GM19467 (cell line): ENCODE measurements around the gene ZBTB46.

Source experiments
- ATAC-seq: cut with Tn5 transposase; IDR thresholded peaks from one replicate; pipeline ENCODE4 v1.9.1; 2021; ENCODE audit warnings: mild to moderate bottlenecking, moderate library complexity; ENCODE audit not compliant: unreplicated experiment

ZBTB46 gene

DNA sequence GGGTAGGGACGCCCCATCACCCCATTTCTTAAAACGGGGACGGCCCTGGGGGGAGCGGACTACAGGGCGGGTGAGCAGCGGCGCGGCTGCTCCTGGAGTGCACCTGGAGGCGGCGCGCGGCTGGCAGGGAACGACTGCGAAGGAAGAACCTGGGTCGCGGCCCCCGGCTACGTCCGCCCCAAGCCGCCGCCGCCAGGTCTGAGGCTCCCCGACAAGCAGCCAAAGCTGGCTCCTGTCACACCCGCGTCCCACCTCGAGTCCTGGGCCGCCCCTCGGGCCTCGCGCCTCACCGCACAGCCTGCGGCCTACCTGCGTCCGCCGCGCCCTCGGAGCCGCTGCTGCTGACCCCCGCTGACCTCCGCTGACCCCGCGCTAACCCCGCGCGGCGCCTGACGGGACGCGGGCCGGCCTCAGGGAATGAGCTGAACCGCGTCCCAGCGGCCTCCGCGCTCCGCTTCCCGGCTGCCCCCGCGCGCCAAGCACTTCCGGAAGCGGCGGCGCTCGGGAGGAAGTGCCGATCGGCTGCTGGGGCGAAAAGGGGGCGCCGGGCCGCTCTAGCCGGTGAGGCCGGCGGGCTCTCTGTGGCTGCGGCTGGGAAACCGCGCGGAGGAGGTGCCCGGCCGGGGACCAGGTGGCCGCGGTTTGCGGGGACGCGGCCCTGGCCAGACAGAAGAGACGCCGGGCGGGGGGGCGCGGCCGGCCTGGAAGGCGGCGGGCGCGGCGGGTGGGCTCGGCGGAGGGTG lies 123.3 kb downstream of the ZBTB46 start, which contains the start of the genes ARFRP1 and ZGPAT:
TSS of gene ARFRP1 (minus strand) at position 419 of the 743 bp plus-strand sequence. CDS start 885 bp downstream, outside the sequence.
TSS of gene ZGPAT (plus strand) at position 482 of the 743 bp plus-strand sequence. CDS start 542 bp downstream, outside the sequence.
- peak; percentile 61 for ATAC-seq

DNA sequence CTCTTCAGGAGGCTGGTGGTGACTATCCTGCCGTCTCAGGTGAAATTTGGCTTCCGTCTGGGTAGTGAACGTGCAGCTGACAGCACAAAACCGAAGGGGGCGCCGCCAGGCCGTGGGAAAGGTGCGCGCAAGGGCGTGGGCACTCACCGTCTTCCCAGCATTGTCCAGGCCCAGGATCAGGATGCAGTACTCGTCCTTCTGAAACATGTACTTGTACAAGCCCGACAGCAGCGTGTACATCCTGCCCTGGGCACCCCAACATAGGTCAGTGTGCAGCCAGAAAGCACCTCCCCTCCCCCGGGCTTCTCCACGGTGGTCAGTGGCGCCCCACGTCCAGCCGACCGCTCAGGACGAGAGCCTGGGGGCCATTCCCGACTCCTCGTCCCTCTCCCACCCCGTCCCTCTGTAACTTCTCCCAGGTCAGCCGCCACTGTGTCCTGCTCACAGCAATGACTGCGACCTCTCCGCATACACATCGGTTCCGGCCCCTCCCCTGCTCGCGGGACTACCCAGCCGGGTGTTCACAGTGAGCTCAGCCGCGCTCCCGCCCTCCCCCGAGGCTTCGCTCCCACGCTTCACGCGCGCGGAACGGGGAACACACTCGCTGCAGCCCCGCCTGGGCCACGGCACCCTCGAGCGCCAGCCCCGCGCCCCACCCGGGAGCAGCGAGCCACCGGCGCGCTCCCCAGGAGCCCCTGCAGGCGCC lies 124.1 kb downstream of the ZBTB46 start:
- peak; percentile 7 for ATAC-seq

DNA sequence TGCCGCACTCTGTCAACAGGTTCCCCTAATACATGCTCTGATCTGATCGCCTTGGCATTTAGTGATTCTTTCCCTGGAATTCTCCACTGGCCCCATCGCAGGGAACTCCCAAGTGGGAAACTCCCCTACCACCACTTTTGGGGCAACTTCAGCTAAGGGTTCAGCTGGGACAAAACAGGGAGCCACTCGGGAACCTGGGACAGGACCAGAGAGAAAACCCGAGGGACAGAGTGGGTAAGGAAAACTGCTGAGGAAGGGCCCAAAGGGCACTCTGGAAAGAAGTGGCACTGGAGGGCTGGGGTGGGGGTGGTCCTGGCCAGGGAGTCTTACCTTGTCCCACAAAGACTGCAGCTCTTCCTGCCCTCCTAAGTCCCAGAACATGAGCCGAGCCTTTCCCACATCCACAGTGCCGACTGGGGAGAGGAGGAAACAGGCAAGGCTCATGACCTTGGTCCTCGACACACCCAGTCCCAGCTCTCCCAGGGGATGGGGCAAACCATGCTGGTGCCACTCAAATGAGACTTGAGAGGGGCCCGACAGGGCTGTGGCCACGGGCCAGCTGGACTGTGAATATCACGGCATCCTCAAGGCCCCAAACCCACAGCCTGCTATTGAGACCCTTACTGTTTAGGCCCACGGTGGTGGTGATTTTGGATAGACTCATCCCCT lies 124.9 kb downstream of the ZBTB46 start:
- ATAC-seq, result no peak

DNA sequence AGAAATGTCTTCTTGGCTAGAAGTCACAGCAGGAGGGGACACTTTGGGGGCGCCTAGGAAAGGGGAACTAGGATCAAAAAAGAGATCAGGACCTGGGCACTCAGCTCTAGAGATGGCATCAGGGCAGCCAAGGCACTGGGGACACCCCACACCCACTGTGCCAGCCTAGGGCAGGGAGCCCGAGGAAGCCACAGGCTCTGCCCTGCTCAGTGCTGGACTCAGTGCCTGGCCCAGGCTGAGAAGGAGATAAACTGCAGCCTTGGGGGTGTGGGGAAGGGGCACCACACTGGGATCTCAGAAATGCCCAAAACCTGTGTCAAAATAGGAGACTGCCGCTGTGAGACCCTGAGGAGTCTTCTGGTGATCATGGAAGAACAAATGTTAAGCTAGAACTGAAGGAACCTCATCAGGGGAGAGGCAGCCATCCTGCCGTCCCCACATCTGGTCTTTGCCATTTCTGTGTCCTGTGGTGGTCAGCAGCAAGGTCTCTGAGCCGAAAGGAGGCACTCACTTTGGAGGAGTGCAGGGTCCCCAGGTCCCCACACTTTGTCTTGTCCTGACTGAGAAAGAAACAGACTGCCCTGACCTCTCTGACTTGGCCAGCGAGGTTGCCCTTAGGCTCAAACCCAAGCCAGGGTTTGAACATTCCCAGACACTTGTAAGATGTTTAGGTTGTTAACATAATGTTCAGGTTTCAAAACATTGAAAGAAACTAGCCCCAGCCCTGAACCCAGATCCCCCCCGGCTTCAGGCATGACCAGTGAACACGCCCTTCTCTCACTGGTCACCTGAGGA lies 125.6 kb downstream of the ZBTB46 start:
- ATAC-seq, result no peak

DNA sequence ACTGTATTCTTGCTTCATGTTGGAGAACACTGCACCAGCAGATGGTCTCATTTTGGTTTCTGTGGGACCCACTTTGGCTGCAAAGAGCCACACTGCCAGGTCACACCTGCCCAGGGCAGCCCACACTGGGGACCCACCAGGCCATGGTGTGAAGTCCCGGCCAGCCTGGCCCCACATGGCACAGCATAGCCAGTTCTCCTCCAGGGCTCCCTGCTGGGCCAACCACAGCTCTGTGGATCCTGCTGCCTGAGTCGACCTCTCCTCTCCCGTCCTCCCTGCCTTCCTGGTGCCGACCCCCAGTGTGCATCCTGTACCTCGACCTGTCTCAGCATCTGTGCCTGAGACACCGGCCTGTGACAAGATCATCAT lies 126.3 kb downstream of the ZBTB46 start:
- no peak for ATAC-seq

DNA sequence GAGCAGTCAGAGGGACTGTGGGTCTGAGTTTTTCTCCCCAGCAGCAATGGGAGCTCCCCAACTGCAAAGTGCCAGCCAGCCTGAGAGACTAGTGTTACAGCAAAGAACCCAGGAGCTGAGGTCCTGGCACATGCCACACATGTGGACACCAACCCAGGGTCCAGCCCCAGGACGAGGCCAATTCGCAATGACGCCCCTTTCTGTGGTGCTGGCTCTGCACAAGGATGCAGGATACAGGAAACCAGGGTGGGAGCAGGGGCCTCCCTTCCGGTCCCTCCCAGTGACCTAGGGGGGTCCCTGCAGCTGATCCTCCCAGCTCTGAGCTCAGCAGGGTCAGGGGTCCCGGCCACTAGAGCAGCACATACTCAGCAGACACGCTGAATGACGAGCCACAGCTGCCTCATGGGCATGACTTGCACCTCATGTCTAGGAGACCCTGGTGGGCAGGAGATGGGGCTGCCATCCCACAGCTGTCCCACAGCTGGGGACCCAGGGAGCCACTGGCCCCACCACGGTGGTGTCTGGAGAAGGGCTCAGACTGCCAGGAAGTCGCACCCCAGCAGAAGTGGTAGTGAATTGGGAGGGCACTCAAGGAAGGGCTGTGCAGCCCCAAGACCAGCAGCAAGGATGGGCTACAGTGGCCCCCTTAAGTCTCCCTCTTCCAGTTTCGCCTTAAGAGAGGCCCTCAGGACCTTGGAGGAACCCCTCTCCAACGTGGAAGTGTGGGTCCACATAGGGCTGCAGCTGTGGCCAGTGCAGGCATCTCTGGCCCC lies 126.9 kb downstream of the ZBTB46 start:
- no peak for ATAC-seq

DNA sequence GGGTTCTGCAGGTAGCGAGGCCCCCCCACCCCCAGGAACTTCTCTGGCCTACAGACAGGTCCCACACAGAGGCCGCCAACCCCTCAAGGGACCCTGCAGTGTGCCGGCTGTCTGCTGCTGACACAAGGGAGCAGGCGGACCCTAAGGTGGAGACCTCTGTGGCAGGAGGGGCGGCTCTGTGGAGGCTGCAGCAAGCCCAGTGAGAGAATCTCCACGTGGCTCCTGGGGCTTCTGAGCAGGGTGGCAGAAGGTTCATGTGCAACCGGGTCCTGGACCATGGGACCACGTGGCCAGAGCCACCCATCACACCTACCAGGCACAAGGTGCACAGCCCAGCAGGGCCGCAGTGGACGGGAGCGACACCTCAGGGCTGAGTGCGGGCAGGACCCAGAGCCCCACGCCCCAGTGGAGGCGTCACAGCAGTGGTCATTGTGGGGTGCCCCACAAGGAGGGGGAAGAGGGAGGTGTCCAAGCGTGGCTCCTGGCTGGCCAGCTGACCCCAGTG lies 127.5 kb downstream of the ZBTB46 start:
- ATAC-seq, result no peak

DNA sequence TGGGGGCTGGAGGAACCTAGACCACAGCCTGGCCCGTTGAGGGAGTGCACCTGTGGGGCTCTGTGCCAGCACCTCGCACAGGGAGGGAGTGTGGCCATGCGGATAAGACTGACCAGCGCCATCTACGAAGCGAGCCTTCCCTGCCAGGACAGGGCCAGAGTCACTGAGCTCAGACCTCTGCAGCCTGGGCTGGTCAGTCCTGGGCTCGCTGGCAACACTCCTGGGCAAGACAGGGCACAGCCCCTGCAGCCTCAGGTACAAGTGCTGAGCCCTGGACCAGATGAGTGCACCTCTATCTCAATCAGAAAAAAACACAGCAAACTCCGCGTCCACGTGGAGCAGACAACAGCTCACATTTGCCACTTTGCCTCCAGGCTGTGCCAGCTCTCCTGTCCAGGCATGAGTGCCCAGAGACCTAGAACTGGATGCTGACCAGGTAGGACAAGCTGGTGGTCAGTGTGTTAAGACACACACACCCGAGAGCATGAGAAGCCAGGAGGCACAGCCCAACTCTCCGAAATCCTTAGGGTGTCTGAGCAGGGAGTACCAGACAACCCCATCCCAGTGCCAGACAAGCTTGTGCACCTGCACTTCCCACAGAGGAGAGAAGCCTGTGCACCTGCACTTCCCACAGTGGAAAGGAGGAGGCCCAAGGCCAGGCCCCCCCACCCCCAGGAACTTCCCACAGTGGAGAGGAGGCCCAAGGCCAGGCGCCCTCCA lies 128.2 kb downstream of the ZBTB46 start:
- ATAC-seq, result no peak

DNA sequence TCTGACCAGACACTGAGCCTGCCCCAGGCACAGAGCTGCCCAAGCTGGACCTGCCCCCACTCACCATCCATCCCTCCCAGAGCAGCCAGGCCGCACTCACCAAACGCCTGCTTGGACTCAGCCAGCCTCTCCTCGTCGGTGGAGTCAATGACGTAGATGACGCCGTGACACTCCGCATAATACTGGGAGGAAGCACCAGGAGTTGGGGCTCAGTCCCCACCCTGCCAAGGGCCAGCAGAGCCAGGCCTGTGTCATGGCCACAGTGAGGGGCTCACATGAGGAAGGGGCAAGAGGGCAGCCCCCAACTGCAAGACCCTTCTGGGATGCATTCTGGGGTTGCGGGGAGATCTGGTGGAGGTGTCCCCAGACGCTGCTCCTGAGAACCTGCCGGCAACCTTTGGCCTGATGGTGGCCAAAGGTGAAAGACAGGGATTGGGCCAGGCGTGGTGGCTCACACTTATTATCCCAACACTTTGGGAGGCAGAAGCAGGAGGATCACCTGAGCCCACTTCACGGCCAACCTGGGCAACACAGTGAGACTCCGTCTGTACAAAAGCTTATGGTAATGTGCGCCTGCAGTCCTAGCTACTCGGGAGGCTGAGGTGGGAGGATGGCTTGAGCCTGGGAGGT lies 128.9 kb downstream of the ZBTB46 start:
- no peak for ATAC-seq

DNA sequence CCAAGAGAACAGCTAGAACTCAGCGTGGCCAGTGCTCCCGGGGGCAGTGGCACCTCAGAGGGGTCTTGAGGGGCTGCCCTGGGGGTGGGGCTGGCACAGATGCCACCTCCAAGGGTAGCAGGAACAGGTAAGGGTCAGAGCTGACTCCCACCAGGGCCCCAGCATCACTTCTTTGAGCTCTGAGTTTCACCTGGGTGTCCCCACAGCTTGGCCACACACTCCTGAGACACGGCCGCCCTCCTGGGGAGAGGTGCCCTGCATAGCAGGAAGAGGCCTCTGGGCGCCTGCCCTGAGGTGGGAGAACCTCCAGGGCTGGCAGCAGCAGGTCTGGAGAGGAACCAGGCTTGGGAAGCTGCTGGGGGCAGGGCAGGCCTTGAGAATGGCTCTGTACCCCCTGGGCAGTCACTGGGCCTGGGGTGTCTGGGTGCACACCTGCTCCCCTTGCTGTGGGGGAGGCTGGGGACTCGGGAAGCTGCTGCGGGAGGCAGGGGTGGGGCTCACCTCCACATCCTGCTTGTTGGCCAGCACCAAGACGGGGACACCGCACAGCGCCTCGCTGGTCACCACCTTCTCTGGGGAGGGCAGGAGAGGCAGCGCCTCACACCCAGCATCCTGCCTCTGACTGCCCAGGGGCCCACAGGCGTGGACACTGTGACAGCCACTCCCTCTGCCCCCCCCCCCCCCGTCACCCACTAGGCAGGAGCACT lies 129.6 kb downstream of the ZBTB46 start:
- no peak for ATAC-seq

DNA sequence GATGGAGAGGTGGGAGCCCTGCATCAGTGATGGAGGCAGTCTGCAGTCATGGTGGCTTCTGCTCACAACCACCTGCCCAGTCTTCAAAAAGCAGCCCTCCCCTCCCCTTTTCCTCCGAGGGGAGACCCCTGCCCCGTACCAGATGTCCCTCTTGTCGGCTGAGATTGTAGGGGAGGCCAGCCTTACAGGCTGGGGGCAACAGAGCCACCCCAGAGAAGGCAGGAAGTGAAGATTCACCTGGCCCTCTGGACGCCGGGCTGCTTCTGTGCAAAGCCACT lies 130.1 kb downstream of the ZBTB46 start:
- no peak for ATAC-seq

DNA sequence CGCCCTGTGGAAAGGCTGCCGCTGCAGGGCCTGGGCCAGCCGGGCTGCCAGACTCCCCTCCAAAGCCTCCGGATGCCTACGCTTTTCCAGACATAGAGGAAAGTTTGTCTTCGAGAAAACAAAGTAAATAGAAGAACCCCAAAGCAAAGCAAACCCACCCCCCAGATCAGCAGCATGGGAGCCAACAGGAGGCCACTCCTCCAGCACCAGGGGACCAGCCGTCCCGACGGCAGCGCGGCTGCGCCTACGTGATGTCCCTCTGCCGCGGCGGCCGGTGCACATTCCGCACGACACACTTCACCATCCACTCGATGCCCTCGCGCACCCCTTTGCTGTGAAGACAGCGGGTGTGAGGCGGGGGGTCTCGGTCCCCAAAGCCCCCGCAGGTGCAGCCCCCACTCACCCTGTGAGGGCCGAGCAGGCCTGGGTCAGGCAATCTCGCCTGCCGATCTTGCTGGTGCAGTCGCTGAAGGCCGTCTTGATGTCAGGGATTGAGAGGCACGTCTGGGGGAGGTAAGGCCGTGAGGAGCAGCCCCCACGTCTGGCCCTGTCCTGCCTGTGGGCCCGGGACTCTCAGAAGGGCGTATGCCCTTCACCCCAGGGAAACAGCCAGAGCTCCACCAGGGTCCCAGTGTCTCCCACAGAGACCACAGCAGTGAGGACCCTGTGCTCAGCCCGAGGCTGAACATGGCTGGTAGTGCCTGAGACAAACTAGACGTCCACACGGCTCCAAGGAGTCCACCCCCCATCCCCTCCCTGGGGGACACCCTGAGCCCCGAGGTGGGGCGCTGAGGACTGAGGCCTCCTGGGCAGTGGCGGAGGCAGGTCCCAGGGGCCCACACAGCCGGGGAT lies 130.6 kb downstream of the ZBTB46 start:
- no peak for ATAC-seq

DNA sequence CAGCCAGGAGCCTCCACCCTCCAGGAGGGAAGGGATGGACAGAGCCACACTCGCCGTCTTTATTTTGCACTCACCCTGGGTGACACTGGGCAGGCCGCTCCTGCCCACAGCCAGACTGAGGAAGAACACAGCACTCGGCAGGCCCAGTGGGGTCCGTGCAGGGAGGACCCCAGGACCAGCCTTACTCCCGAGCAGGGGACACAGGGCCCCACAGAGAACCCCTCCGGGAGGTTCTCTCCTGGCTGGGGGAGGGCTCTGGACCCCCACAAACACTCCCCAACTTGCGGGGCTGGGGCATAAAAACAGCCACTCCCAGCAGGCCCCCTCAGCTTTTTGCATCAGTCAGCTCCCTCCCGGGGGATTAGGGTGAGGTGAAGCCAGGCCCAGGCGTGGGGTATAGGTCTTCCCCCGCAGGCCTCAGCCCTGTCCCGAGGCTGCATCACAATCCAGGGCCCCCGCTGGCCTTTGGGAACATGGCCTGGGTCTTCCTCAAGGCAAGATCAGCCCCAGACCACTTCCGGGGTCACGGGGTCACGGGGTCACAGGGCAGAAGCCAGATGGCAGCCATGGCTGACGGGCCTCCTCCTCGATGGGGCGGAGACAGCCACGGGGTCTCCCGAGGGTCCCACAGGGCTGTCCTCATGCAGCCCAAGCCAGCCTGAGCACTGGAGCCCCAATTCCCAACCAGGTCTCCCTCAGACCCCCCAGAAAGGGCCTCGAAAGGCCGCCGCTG lies 131.4 kb downstream of the ZBTB46 start:
- no peak for ATAC-seq

DNA sequence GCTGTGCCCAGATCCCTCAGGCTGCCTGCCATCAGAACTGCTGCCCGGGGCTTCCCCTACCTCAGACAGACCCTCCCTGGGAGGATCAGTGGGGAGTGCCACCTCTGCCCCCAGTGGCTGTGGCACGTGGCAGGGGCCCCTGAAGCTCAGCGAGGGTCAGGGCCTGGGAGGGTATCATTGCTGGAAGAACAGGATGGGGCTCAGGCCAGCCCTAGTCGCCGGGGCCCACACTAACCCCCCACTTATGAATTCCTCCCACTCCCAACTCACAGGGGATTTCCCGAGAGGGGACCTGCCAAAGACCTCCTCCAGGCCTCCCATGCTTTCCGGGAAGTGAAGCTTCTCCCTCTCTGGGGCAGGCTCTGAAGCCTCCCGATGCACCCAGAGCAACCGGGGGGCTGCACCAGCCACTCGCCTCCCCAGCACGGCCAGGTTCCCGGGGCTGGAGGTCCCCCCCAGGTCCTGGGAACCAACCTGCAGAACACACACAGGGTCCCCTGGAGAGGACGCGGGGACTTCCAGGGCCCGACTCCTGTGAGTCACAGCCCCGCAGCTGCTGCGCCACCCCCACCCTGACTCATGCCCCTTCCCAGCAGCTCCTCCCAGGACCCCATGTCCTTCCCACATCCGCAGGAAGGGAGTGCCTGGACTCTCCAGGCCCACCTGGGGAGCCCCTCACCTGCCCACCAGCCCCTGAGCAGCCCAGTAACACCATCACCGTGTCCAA lies 132.2 kb downstream of the ZBTB46 start:
- no peak for ATAC-seq

DNA sequence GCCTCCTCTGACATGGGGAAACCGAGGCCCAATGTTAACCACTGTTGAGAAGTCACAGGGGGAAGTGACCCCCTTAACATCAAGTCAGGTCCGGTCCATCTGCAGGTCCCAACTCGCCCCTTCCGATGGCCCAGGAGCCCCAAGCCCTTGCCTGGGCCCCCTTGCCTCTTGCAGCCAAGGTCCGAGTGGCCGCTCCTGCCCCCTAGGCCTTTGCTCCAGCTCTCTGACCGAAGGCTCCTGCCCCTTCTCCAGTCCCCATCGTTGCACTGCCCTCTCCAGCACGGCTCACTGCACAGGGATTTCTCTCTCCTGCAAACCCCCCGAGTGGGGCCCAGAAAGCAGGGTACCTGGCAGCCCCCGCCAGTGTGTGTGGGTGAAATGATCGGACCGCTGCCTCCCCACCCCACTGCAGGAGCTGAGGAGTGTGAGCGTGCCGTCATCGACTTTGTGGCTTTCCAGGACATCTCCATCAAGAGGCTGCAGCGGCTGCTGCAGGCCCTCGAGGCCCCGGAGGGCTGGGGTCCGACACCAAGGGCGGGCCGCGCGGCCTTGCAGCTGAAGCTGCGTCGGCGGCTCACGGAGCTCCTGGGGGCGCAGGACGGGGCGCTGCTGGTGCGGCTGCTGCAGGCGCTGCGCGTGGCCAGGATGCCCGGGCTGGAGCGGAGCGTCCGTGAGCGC lies 133.1 kb downstream of the ZBTB46 start:
- no peak for ATAC-seq
